T-helper 1 cell treated with Interleukin-12 subunit alpha and Interleukin-12 subunit beta and Interleukin-4 antibody, amounts not matched to agents 30 ng/mL and 1 ng/mL, for 36 hours (primary cell): ENCODE measurements around the gene TAF7. TPM values are rescaled to one million over a fixed set of nuclear protein-coding genes. Genes with fewer than 3 reads are reported as not detected.
"Not testable (repeated sequence)": the region's sequence is repeated elsewhere in the genome, so short reads cannot be mapped to it uniquely, and the experiment has no call there.

Experiments
- intact Hi-C: fragments of 100-400 bp; cut with micrococcal nuclease; formaldehyde crosslinking; loops from one replicate; pipeline ENCODE4 v1.15.1; 2024
- total RNA-seq: library from RNA; stranded (reverse); gene quantifications from 2 replicates; pipeline ENCODE4 v1.2.3, GENCODE V29; 2022

Gene TAF7
- total RNA-seq, 1 donor from 2014 or later = 65.9 TPM

- intact Hi-C loops = loop anchor here (5.0 kb wide), 2 partner anchors 171 to 216 kb away; no protein-coding TSS in a partner anchor
Observed at GRCh38 chr5:141340781-141341354, 20.3 kb upstream of the TAF7 start.

GRCh38 chr5:141338538-141339306 is 18.1 kb upstream of the TAF7 start, which contains the start of gene PCDHGA2:
Gene PCDHGA2, plus strand, starts transcription at chr5:141338760.
- intact Hi-C loops = no loop called here

GRCh38 chr5:141332571-141332970 is 12.0 kb upstream of the TAF7 start:
- intact Hi-C loops = not testable (repeated sequence)

GRCh38 chr5:141330299-141331080 is 9.9 kb upstream of the TAF7 start, which contains the start of gene PCDHGA1:
Gene PCDHGA1, plus strand, starts transcription at chr5:141330514.
- intact Hi-C loops = no loop called here

- intact Hi-C loops = loop anchor here (1.0 to 10.0 kb wide), 4 partner anchors 44 to 1213 kb away; partner anchors contain the start of genes APBB3, PCDHGA6, PCDHGB3 and PURA
Observed at GRCh38 chr5:141328231-141328630, 7.6 kb upstream of the TAF7 start.

- intact Hi-C loops = loop anchor here (1.0 to 10.0 kb wide), 6 partner anchors 46 to 1211 kb away; partner anchors contain the start of genes APBB3, PCDHGA6, PCDHGB3 and PURA
Observed at GRCh38 chr5:141326088-141326854, 5.7 kb upstream of the TAF7 start.

GRCh38 chr5:141322261-141322660 is 1.7 kb upstream of the TAF7 start:
- intact Hi-C loops = loop anchor here (5.0 to 10.0 kb wide), 3 partner anchors 675 to 1207 kb away; partner anchors contain the start of genes APBB3, IK, NDUFA2 and PURA

GRCh38 chr5:141319699-141320098 is 885 bp downstream of the TAF7 start:
- intact Hi-C loops = loop anchor here (1.0 to 10.0 kb wide), 18 partner anchors 35 to 1205 kb away; partner anchors contain the start of genes ANKHD1, APBB3, CYSTM1 and DELE1

GRCh38 chr5:141319202-141319601 is 1.4 kb downstream of the TAF7 start:
- intact Hi-C loops = no loop called here

GRCh38 chr5:141316963-141317362 is 3.6 kb downstream of the TAF7 start:
- intact Hi-C loops = not testable (repeated sequence)

GRCh38 chr5:141313711-141314110 is 6.9 kb downstream of the TAF7 start:
- intact Hi-C loops = no loop called here

- intact Hi-C loops = no loop called here
Observed at GRCh38 chr5:141306630-141307029, 14.0 kb downstream of the TAF7 start.

- intact Hi-C loops = no loop called here
Observed at GRCh38 chr5:141303756-141304155, 16.8 kb downstream of the TAF7 start, which contains the start of gene SLC25A2. Gene SLC25A2, minus strand, starts transcription at chr5:141304049. Its CDS starts 184 bp downstream, at chr5:141303865.

- intact Hi-C loops = no loop called here
Observed at GRCh38 chr5:141298376-141298775, 22.2 kb downstream of the TAF7 start.

- intact Hi-C loops = no loop called here
Observed at GRCh38 chr5:141272906-141273305, 47.7 kb downstream of the TAF7 start.

- intact Hi-C loops = no loop called here
Observed at GRCh38 chr5:141269195-141269594, 51.4 kb downstream of the TAF7 start.
